Endodermal cell (in vitro differentiated cells): ENCODE data around the gene UMOD. TPM values are rescaled to one million over a fixed set of nuclear protein-coding genes. Genes with fewer than 3 reads are reported as not detected.

Experiments used
- DNase-seq: peaks from one replicate; pipeline ENCODE4 v3.0.0-alpha.2; 2017
- H3K27ac ChIP-seq: 2 replicates; pipeline ENCODE4 v1.5.1; 2013; ENCODE audit warnings: mild to moderate bottlenecking, low read depth, low read length, moderate library complexity
- H3K27me3 ChIP-seq: 2 replicates; pipeline ENCODE4 v1.6.1; 2013; ENCODE audit warnings: mild to moderate bottlenecking, low read length, moderate library complexity; ENCODE audit not compliant: insufficient read depth, control insufficient read depth, poor library complexity, severe bottlenecking
- H3K36me3 ChIP-seq: 2 replicates; pipeline ENCODE4 v1.7.0; 2013; ENCODE audit warnings: mild to moderate bottlenecking, low read length, moderate library complexity; ENCODE audit not compliant: control insufficient read depth, insufficient read depth
- H3K4me1 ChIP-seq: one replicate; pipeline ENCODE4 v1.7.0; 2013; ENCODE audit warnings: low read length; ENCODE audit not compliant: control insufficient read depth, insufficient read depth
- H3K4me3 ChIP-seq: 2 replicates; pipeline ENCODE4 v1.5.1; 2013; ENCODE audit warnings: mild to moderate bottlenecking, low read length, moderate library complexity
- H3K9ac ChIP-seq: 2 replicates; pipeline ENCODE4 v1.6.1; 2013; ENCODE audit warnings: mild to moderate bottlenecking, low read length, moderate library complexity; ENCODE audit not compliant: poor library complexity, severe bottlenecking; ENCODE audit errors: extremely low read depth
- H3K9me3 ChIP-seq: 2 replicates; pipeline ENCODE4 v1.6.1; 2013; ENCODE audit warnings: mild to moderate bottlenecking, low read length, moderate library complexity; ENCODE audit not compliant: control insufficient read depth
- H3K27ac Mint-ChIP-seq: 2 replicates; pipeline ENCODE4 v1.8.0; 2020; ENCODE audit warnings: mixed read lengths
- H3K27me3 Mint-ChIP-seq: 2 replicates; pipeline ENCODE4 v1.8.0; 2021; ENCODE audit warnings: mild to moderate bottlenecking, mixed read lengths; ENCODE audit not compliant: insufficient read depth
- H3K36me3 Mint-ChIP-seq: 2 replicates; pipeline ENCODE4 v1.8.0; 2020; ENCODE audit warnings: low read depth, mixed read lengths
- H3K4me1 Mint-ChIP-seq: 2 replicates; pipeline ENCODE4 v1.8.0; 2020; ENCODE audit warnings: mixed read lengths
- H3K4me3 Mint-ChIP-seq: 2 replicates; pipeline ENCODE4 v1.8.0; 2020; ENCODE audit warnings: mild to moderate bottlenecking, moderate library complexity, mixed read lengths
- H3K9me3 Mint-ChIP-seq: 2 replicates; pipeline ENCODE4 v1.8.0; 2020; ENCODE audit warnings: mild to moderate bottlenecking, mixed read lengths
- WGBS, 2 experiments: methylation state at CpG; one replicate each; pipeline versions ENCODE4 v1.1.5 to v1.1.7; 2013; ENCODE audit warnings: missing lambda C conversion rate in 2 of 2, mixed read lengths in 1 of 2; ENCODE audit not compliant: insufficient coverage in 1 of 2, insufficient read length in 1 of 2; 5-methylcytosine and 5-hydroxymethylcytosine counted together
- total RNA-seq, 2 donors: library from RNA; stranded (reverse); fragmentation: NEBNext Ultra II Directional in 1 of 2; extraction: Animal tissue kit (Norgen Biotek cat#: 25700) in 1 of 2; gene quantifications; 2 replicates in 1 of 2; 3 replicates in 1 of 2; pipeline ENCODE4 v1.2.1, GENCODE V29; 2021
- TF ChIP-seq, protein P1 (sequence below): fragments of 200-600 bp; sonication (generic); conservative IDR thresholded peaks from 2 replicates; pipeline ENCODE4 v1.5.0; 2021; ENCODE audit warnings: antibody characterized with exemption, mild to moderate bottlenecking

Gene UMOD
- total RNA-seq, 2 donors from 2014 or later = not detected

DNA sequence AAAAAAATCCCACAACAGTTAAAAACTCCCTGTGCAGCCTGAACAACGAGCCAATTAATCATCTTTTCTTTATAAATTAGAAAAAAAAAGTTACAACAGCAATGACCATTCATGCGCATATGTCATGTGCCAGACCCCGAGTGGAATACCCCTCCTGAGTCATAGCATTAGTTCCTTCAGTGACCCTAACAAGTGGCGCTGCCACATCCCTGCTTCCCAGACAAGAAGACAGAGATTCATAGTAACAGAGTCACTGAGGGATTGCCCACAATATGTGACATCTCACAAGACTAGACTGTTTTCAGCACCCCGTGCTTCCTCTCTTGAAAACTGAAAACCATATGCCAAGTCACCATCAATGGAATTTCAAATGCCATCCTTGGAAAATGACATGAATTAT lies 7.9 kb downstream of the UMOD start:
- H3K9ac ChIP-seq = no peak overlapping the region
- 92% methylated on average over 4 to 5 of the region's 5 CpGs for WGBS, 2 experiments
- TF ChIP-seq, protein P1, sequence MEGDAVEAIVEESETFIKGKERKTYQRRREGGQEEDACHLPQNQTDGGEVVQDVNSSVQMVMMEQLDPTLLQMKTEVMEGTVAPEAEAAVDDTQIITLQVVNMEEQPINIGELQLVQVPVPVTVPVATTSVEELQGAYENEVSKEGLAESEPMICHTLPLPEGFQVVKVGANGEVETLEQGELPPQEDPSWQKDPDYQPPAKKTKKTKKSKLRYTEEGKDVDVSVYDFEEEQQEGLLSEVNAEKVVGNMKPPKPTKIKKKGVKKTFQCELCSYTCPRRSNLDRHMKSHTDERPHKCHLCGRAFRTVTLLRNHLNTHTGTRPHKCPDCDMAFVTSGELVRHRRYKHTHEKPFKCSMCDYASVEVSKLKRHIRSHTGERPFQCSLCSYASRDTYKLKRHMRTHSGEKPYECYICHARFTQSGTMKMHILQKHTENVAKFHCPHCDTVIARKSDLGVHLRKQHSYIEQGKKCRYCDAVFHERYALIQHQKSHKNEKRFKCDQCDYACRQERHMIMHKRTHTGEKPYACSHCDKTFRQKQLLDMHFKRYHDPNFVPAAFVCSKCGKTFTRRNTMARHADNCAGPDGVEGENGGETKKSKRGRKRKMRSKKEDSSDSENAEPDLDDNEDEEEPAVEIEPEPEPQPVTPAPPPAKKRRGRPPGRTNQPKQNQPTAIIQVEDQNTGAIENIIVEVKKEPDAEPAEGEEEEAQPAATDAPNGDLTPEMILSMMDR = no peak
- no peak overlapping the region for H3K4me3 ChIP-seq
- DNase-seq = no peak
- H3K27ac ChIP-seq = no peak overlapping the region
- no peak overlapping the region for H3K4me3 Mint-ChIP-seq
- no peaks in the 10 kb centered on the region for H3K4me1 Mint-ChIP-seq
- peaks cover 6% of the 10 kb centered on the region for H3K27me3 Mint-ChIP-seq
- H3K36me3 ChIP-seq = no peaks in the 10 kb centered on the region
- no peaks in the 10 kb centered on the region for H3K4me1 ChIP-seq
- no peaks in the 10 kb centered on the region for H3K9me3 Mint-ChIP-seq
- H3K9me3 ChIP-seq = no peaks in the 10 kb centered on the region
- no peak overlapping the region for H3K27ac Mint-ChIP-seq
- H3K27me3 ChIP-seq = no peaks in the 10 kb centered on the region
- H3K36me3 Mint-ChIP-seq = no peaks in the 10 kb centered on the region

GRCh38 chr16:20339744-20340143 lies 12.8 kb downstream of the UMOD start:
- Mint-ChIP-seq H3K27me3 (no peaks in the 10 kb centered on the region), H3K9me3 (no peaks in the 10 kb centered on the region), H3K4me3 (no peak overlapping the region), H3K4me1 (no peaks in the 10 kb centered on the region), H3K27ac (no peak overlapping the region), H3K36me3 (no peaks in the 10 kb centered on the region)
- no peaks in the 10 kb centered on the region for H3K36me3 ChIP-seq
- no peak overlapping the region for H3K9ac ChIP-seq
- 82 to 89% methylated on average over 3 of the region's 3 CpGs for WGBS, 2 experiments
- no peak for DNase-seq
- no peaks in the 10 kb centered on the region for H3K27me3 ChIP-seq
- no peak overlapping the region for H3K4me3 ChIP-seq
- H3K4me1 ChIP-seq = no peaks in the 10 kb centered on the region
- TF ChIP-seq, protein P1 = no peak
- no peaks in the 10 kb centered on the region for H3K9me3 ChIP-seq
- H3K27ac ChIP-seq = no peak overlapping the region

- Histone ChIP-seq H3K36me3 (no peaks in the 10 kb centered on the region), H3K4me3 (no peak overlapping the region), H3K9me3 (no peaks in the 10 kb centered on the region), H3K27me3 (no peaks in the 10 kb centered on the region), H3K4me1 (no peaks in the 10 kb centered on the region), H3K27ac (no peak overlapping the region), H3K9ac (no peak overlapping the region)
- H3K27me3 Mint-ChIP-seq = no peaks in the 10 kb centered on the region
- TF ChIP-seq, protein P1 = no peak
- no peak for DNase-seq
- no peaks in the 10 kb centered on the region for H3K4me1 Mint-ChIP-seq
- no peak overlapping the region for H3K4me3 Mint-ChIP-seq
- H3K36me3 Mint-ChIP-seq = no peaks in the 10 kb centered on the region
- H3K9me3 Mint-ChIP-seq = no peaks in the 10 kb centered on the region
- WGBS, 2 experiments = 96% methylated on average over 2 of the region's 2 CpGs; no CpG with 5 or more reads in 1 of the 2 experiments
- H3K27ac Mint-ChIP-seq = no peak overlapping the region
These were observed 15.6 kb downstream of the UMOD start for GRCh38 chr16:20336955-20337354.
